Lower leg skin (tissue), 3 donors: ENCODE data around the gene CTDSPL.

ENCODE experiments used
- CTCF ChIP-seq, 3 donors: fragments of 450-650 bp; IDR thresholded peaks; one replicate each; pipeline ENCODE4 v1.5.1; 2016; ENCODE audit warnings: antibody characterized with exemption in 3 of 3, mild to moderate bottlenecking in 3 of 3, moderate library complexity in 2 of 3
- POLR2A ChIP-seq, 2 donors: fragments of 450-650 bp; IDR thresholded peaks; one replicate each; pipeline ENCODE4 v1.6.1; 2016 to 2017; ENCODE audit warnings: antibody characterized with exemption in 2 of 2, mild to moderate bottlenecking in 1 of 2, moderate library complexity in 1 of 2

DNA sequence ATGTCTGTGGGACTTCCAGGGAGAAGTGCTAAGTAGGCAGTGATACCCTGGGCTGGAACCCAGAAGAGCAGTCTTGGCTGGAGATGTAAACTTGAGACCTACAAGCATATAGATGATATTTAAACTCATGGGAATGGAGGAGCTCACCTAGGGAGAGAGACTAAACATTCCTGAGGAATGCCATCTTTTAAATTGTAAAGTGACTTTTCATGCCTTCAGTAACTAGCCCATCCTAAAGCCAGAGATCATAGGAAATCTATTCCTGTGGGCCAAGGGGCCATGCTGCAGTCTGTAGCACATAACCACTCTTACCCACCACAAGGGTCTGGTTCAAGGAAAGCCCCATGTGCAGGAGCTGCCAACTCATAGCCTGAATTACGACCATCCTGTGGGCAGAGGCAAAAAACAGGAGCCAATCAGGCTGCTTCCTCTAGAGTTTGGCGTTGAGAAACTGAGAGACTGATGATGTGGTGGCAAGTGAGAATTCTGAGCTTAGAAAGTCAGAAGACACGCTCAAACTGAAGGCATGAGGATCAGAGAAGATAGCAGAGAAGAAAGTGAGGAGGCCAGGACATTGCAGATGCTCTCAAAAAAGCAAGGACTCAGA, 37.5 kb downstream of the CTDSPL start:
- TF ChIP-seq CTCF (IDR thresholded peaks at IDR 0.05) (no peak), POLR2A (IDR thresholded peaks at IDR 0.05) (no peak)
